HG03280 (cell line): ENCODE results near the gene FADS2.

Experiments
- ATAC-seq: cut with Tn5 transposase; IDR thresholded peaks from one replicate; pipeline ENCODE4 v1.9.1; 2021; ENCODE audit warnings: mild to moderate bottlenecking, moderate library complexity; ENCODE audit not compliant: unreplicated experiment

The FADS2 gene

GRCh38 chr11:61902313-61902712, 74.2 kb downstream of the FADS2 start:
- no peak for ATAC-seq

GRCh38 chr11:61903845-61904244, 75.7 kb downstream of the FADS2 start:
- no peak for ATAC-seq

GRCh38 chr11:61904539-61905048, 76.5 kb downstream of the FADS2 start:
- no peak for ATAC-seq

- ATAC-seq = no peak
Measured at GRCh38 chr11:61905067-61905696, 77.1 kb downstream of the FADS2 start.

- no peak for ATAC-seq
Measured at GRCh38 chr11:61905801-61906521, 77.9 kb downstream of the FADS2 start.

- ATAC-seq = no peak
Measured at GRCh38 chr11:61906522-61906909, 78.4 kb downstream of the FADS2 start.

- ATAC-seq = no peak
Measured at GRCh38 chr11:61907282-61907681, 79.2 kb downstream of the FADS2 start.

GRCh38 chr11:61907871-61908729, 80.0 kb downstream of the FADS2 start:
- ATAC-seq = no peak

- ATAC-seq = no peak
Measured at GRCh38 chr11:61908730-61909316, 80.7 kb downstream of the FADS2 start.

GRCh38 chr11:61910187-61911127, 82.4 kb downstream of the FADS2 start:
- ATAC-seq = no peak

- ATAC-seq = no peak
Measured at GRCh38 chr11:61911128-61911700, 83.1 kb downstream of the FADS2 start.

- no peak for ATAC-seq
Measured at GRCh38 chr11:61911701-61912529, 83.8 kb downstream of the FADS2 start.

- ATAC-seq = no peak
Measured at GRCh38 chr11:61912530-61912898, 84.4 kb downstream of the FADS2 start.

GRCh38 chr11:61912991-61913698, 85.0 kb downstream of the FADS2 start:
- ATAC-seq = no peak

GRCh38 chr11:61913699-61914395, 85.7 kb downstream of the FADS2 start:
- no peak for ATAC-seq

- ATAC-seq = no peak
Measured at GRCh38 chr11:61914471-61915171, 86.5 kb downstream of the FADS2 start.

GRCh38 chr11:61916737-61917333, 88.7 kb downstream of the FADS2 start:
- no peak for ATAC-seq
